Cardiac fibroblast (primary cell): Measurements from ENCODE around the gene TUNAR.
"Not testable (repeated sequence)": the region's sequence is repeated elsewhere in the genome, so short reads cannot be mapped to it uniquely, and the experiment has no call there.

ENCODE experiments used
- DNase-seq, 2 donors: peaks; one replicate each; pipeline versions ENCODE4 v3.0.0 to v3.0.0-alpha.2; 2010; ENCODE audit warnings: low read depth in 2 of 2
- H3K4me3 ChIP-seq, 2 donors: replicated peaks in 1 of 2; 1 replicate in 1 of 2; 2 replicates in 1 of 2; pipeline ENCODE4 v1.5.1; 2011; ENCODE audit warnings: low read depth in 2 of 2, low read length in 2 of 2, mild to moderate bottlenecking in 2 of 2, moderate library complexity in 1 of 2
- CTCF ChIP-seq: IDR thresholded peaks from one replicate; pipeline ENCODE4 v1.5.1; 2011; ENCODE audit warnings: low read depth, mild to moderate bottlenecking, low read length, inconsistent platforms

TUNAR gene

GRCh38 chr14:95964901-95965300, 88.3 kb downstream of the TUNAR start:
- H3K4me3 ChIP-seq = no peak overlapping the region
- DNase-seq = no peak
- no peak for TF ChIP-seq CTCF

DNA sequence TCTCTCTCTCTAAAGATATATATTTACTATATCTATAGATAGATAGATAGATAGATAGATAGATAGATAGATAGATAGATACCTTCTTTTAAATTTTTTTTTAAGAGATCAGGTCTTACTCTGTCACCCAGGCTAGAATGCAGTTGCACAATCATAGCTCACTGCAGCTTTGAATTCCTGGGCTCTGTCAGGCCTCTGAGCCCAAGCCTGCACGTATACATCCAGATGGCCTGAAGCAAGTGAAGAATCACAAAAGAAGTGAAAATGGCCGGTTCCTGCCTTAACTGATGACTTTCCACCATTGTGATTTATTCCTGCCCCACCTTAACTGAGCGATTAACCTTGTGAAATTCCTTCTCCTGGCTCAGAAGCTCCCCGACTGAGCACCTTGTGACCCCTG, 91.4 kb downstream of the TUNAR start:
- not testable (repeated sequence) for DNase-seq, H3K4me3 ChIP-seq
